ENCODE measurements around the gene F8. TPM values are rescaled to one million over a fixed set of nuclear protein-coding genes. Genes with fewer than 3 reads are reported as not detected.

Gene F8
- total and polyA plus RNA-seq, 2 donors from 2014 or later = 15.1 to 41.3 TPM

- H3K27me3 ChIP-seq (ENCODE audit: control insufficient read depth, insufficient read depth, low read length) = no peaks in the 10 kb centered on the region
- no peak for DNase-seq
- intact Hi-C loops (cut with DNase I) = no loop called here
- TF ChIP-seq CTCF (IDR thresholded peaks at IDR 0.05; ENCODE audit: borderline replicate concordance, extremely low read depth, insufficient read depth) = no peak
- H3K4me3 ChIP-seq (ENCODE audit: low read length in 3 of 3) = no peak within 1 kb of the TSS
- no peak within 1 kb of the TSS for H3K27ac ChIP-seq (ENCODE audit: low read depth in 2 of 2, low read length in 2 of 2)
- no peaks in the 10 kb centered on the region for H3K4me1 ChIP-seq (ENCODE audit: control insufficient read depth in 2 of 3, insufficient read depth in 2 of 3, low read depth in 1 of 3, low read length in 3 of 3)
- no peak within 1 kb of the TSS for H3K9ac ChIP-seq (ENCODE audit: low read length in 3 of 3)
- no peak for FAIRE-seq
- H3K36me3 ChIP-seq (ENCODE audit: control insufficient read depth in 2 of 3, insufficient read depth in 3 of 3, low read length in 3 of 3) = no peaks in the 10 kb centered on the region
- no peaks in the 10 kb centered on the region for H3K9me3 ChIP-seq (ENCODE audit: control insufficient read depth in 2 of 3, insufficient read depth in 1 of 3, low read length in 3 of 3)
Observed at GRCh38 chrX:154834562-154834961, 188.0 kb downstream of the F8 start, which contains the start of gene SMIM9. TSS of gene SMIM9 (minus strand) at chrX:154834662. CDS start at chrX:154830856, 3,806 bp downstream.

GRCh38 chrX:154833746-154834274 is 188.7 kb downstream of the F8 start:
- Histone ChIP-seq H3K27ac (ENCODE audit: low read depth in 2 of 2, low read length in 2 of 2) (no peak overlapping the region), H3K27me3 (ENCODE audit: control insufficient read depth, insufficient read depth, low read length) (no peaks in the 10 kb centered on the region), H3K36me3 (ENCODE audit: control insufficient read depth in 2 of 3, insufficient read depth in 3 of 3, low read length in 3 of 3) (no peaks in the 10 kb centered on the region), H3K4me1 (ENCODE audit: control insufficient read depth in 2 of 3, insufficient read depth in 2 of 3, low read depth in 1 of 3, low read length in 3 of 3) (no peaks in the 10 kb centered on the region), H3K9ac (ENCODE audit: low read length in 3 of 3) (no peak overlapping the region), H3K9me3 (ENCODE audit: control insufficient read depth in 2 of 3, insufficient read depth in 1 of 3, low read length in 3 of 3) (no peaks in the 10 kb centered on the region), H3K4me3 (ENCODE audit: low read length in 3 of 3) (no peak overlapping the region)
- FAIRE-seq = no peak
- DNase-seq = no peak
- no peak for TF ChIP-seq CTCF (IDR thresholded peaks at IDR 0.05; ENCODE audit: borderline replicate concordance, extremely low read depth, insufficient read depth)
- intact Hi-C loops (cut with DNase I) = no loop called here

GRCh38 chrX:154829926-154830442 is 192.5 kb downstream of the F8 start:
- Histone ChIP-seq H3K4me1 (ENCODE audit: control insufficient read depth in 2 of 3, insufficient read depth in 2 of 3, low read depth in 1 of 3, low read length in 3 of 3) (no peaks in the 10 kb centered on the region), H3K9me3 (ENCODE audit: control insufficient read depth in 2 of 3, insufficient read depth in 1 of 3, low read length in 3 of 3) (no peaks in the 10 kb centered on the region), H3K36me3 (ENCODE audit: control insufficient read depth in 2 of 3, insufficient read depth in 3 of 3, low read length in 3 of 3) (no peaks in the 10 kb centered on the region), H3K27me3 (ENCODE audit: control insufficient read depth, insufficient read depth, low read length) (no peaks in the 10 kb centered on the region), H3K4me3 (ENCODE audit: low read length in 3 of 3) (no peak overlapping the region), H3K27ac (ENCODE audit: low read depth in 2 of 2, low read length in 2 of 2) (no peak overlapping the region), H3K9ac (ENCODE audit: low read length in 3 of 3) (no peak overlapping the region)
- no peak for DNase-seq
- no peak for TF ChIP-seq CTCF (IDR thresholded peaks at IDR 0.05; ENCODE audit: borderline replicate concordance, extremely low read depth, insufficient read depth)
- intact Hi-C loops (cut with DNase I) = no loop called here
- no peak for FAIRE-seq

- no peak for FAIRE-seq
- Histone ChIP-seq H3K9me3 (ENCODE audit: control insufficient read depth in 2 of 3, insufficient read depth in 1 of 3, low read length in 3 of 3) (no peaks in the 10 kb centered on the region), H3K27me3 (ENCODE audit: control insufficient read depth, insufficient read depth, low read length) (no peaks in the 10 kb centered on the region), H3K27ac (ENCODE audit: low read depth in 2 of 2, low read length in 2 of 2) (no peak overlapping the region), H3K4me1 (ENCODE audit: control insufficient read depth in 2 of 3, insufficient read depth in 2 of 3, low read depth in 1 of 3, low read length in 3 of 3) (no peaks in the 10 kb centered on the region), H3K36me3 (ENCODE audit: control insufficient read depth in 2 of 3, insufficient read depth in 3 of 3, low read length in 3 of 3) (no peaks in the 10 kb centered on the region), H3K4me3 (ENCODE audit: low read length in 3 of 3) (no peak overlapping the region), H3K9ac (ENCODE audit: low read length in 3 of 3) (no peak overlapping the region)
- DNase-seq = no peak
- intact Hi-C loops (cut with DNase I) = no loop called here
- no peak for TF ChIP-seq CTCF (IDR thresholded peaks at IDR 0.05; ENCODE audit: borderline replicate concordance, extremely low read depth, insufficient read depth)
Observed at GRCh38 chrX:154829134-154829533, 193.4 kb downstream of the F8 start.

All from kidney (tissue), 14 donors.